ENCODE data around the gene TSPAN17.

Gene TSPAN17

DNA sequence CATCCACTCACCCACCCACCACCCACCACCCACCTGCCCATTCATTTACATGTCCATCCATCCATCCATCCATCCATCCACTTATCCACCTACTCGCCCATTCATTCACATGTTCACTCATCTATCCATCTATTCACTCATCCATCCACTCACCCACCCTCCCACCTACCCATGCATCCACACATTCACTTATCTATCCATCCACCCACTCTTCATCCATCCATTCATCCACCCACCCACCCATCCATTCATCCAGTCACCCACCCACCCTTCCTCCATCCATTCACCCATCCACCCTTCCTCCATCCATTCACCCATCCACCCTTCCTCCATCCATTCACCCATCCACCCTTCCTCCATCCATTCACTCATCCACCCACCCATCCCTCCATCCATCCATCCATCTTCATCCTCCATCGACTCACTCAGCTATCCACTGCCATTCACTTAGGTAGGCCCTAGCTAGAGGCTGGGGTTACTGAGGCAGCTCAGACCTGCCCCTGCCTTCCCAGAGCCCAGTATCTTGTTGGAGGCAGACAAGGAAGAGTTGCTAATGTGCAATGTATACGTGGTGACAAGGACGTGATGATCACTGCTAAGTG is 12.7 kb downstream of the TSPAN17 start:
- Histone ChIP-seq H3K79me2 (ENCODE audit: insufficient read depth, low read depth) (no peaks in the 10 kb centered on the region), H2AFZ (ENCODE audit: low read depth) (no peak overlapping the region), H4K20me1 (ENCODE audit: insufficient read depth) (no peaks in the 10 kb centered on the region), H3K36me3 (ENCODE audit: insufficient read depth) (no peaks in the 10 kb centered on the region), H3K4me1 (ENCODE audit: low read depth, poor library complexity, severe bottlenecking) (peaks cover 28% of the 10 kb centered on the region), H3K4me2 (no peak overlapping the region), H3K9ac (no peak overlapping the region), H3K27me3 (ENCODE audit: insufficient read depth, low read depth) (no peaks in the 10 kb centered on the region), H3K27ac (no peak overlapping the region), H3K4me3 (IDR thresholded peaks at IDR 0.05; ENCODE audit: insufficient read depth, low read depth, low read length) (no peak overlapping the region)
- TF ChIP-seq, protein P1, sequence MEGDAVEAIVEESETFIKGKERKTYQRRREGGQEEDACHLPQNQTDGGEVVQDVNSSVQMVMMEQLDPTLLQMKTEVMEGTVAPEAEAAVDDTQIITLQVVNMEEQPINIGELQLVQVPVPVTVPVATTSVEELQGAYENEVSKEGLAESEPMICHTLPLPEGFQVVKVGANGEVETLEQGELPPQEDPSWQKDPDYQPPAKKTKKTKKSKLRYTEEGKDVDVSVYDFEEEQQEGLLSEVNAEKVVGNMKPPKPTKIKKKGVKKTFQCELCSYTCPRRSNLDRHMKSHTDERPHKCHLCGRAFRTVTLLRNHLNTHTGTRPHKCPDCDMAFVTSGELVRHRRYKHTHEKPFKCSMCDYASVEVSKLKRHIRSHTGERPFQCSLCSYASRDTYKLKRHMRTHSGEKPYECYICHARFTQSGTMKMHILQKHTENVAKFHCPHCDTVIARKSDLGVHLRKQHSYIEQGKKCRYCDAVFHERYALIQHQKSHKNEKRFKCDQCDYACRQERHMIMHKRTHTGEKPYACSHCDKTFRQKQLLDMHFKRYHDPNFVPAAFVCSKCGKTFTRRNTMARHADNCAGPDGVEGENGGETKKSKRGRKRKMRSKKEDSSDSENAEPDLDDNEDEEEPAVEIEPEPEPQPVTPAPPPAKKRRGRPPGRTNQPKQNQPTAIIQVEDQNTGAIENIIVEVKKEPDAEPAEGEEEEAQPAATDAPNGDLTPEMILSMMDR (conservative IDR thresholded peaks at IDR 0.05; ENCODE audit: low read depth, low read length): no peak

DNA sequence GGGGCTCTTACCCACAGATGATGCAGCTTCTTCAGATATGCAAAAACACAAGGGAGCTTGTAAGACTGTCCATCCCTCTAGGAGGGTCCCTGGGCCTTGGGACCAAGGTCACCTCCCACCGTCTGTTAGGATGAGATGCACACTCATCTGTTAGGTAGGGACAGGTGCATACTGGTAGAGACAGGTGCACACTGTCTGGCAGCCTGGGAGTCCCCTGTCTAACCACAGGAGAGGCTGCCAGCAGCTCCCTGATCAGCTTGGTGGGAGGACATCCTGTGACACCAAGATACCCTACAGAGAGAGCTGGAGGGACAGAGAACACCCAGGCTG is 13.2 kb downstream of the TSPAN17 start:
- Histone ChIP-seq H4K20me1 (ENCODE audit: insufficient read depth) (no peaks in the 10 kb centered on the region), H2AFZ (ENCODE audit: low read depth) (no peak overlapping the region), H3K4me3 (IDR thresholded peaks at IDR 0.05; ENCODE audit: insufficient read depth, low read depth, low read length) (no peak overlapping the region), H3K27ac (no peak overlapping the region), H3K4me1 (ENCODE audit: low read depth, poor library complexity, severe bottlenecking) (peaks cover 28% of the 10 kb centered on the region), H3K4me2 (0 out of 2 replicates have a peak overlapping the region, but pooled peaks have one; percentile 6), H3K36me3 (ENCODE audit: insufficient read depth) (no peaks in the 10 kb centered on the region), H3K9ac (no peak overlapping the region), H3K79me2 (ENCODE audit: insufficient read depth, low read depth) (no peaks in the 10 kb centered on the region), H3K27me3 (ENCODE audit: insufficient read depth, low read depth) (no peaks in the 10 kb centered on the region)
- TF ChIP-seq, protein P1 (conservative IDR thresholded peaks at IDR 0.05; ENCODE audit: low read depth, low read length): no peak

DNA sequence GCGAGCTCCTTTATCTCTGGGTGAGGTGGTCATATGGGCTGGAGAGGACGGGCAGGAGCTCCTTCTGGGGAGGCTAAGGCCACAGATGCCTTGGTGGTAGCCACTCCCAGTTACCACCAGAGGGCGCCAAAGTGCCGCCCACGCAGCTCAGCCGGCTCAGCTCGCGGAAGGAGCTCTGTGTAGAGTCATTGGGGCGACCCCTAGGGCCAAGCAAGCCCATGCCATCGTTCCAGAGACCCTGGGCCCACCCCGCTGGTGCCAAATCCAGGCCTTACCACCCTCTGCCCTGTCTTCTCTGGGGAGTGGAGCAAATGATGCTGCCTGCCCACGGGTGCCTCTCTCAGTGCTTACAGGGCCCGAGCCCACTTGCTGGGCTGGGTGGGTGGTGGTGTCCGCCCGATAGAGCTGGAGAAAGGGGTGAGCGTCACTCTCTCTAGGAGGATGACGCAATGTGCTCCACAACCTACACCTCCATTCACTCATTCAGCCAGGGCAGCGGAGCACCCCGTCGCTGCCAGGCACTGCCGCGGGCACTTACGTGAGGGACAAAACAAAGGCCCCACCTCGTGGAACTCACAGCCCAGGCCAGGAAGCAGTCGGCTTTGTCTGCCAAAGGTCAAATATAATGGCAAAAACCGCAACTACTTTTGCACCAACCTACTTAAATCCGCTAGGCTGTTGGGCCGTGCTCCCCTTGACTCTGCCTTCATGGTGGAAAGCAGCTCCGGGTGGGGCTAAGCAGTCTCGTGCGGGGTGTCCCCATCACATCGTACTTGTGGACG is 13.8 kb downstream of the TSPAN17 start:
- no peaks in the 10 kb centered on the region for H3K79me2 ChIP-seq (ENCODE audit: insufficient read depth, low read depth)
- H3K4me3 ChIP-seq (IDR thresholded peaks at IDR 0.05; ENCODE audit: insufficient read depth, low read depth, low read length): no peak overlapping the region
- no peak overlapping the region for H3K9ac ChIP-seq
- TF ChIP-seq, protein P1 (conservative IDR thresholded peaks at IDR 0.05; ENCODE audit: low read depth, low read length): peak; percentile 83
- no peak overlapping the region for H3K27ac ChIP-seq
- peaks cover 28% of the 10 kb centered on the region for H3K4me1 ChIP-seq (ENCODE audit: low read depth, poor library complexity, severe bottlenecking)
- no peaks in the 10 kb centered on the region for H3K36me3 ChIP-seq (ENCODE audit: insufficient read depth)
- H2AFZ ChIP-seq (ENCODE audit: low read depth): no peak overlapping the region
- 0 out of 2 replicates have a peak overlapping the region, but pooled peaks have one; percentile 6 for H3K4me2 ChIP-seq
- H4K20me1 ChIP-seq (ENCODE audit: insufficient read depth): no peaks in the 10 kb centered on the region
- no peaks in the 10 kb centered on the region for H3K27me3 ChIP-seq (ENCODE audit: insufficient read depth, low read depth)

DNA sequence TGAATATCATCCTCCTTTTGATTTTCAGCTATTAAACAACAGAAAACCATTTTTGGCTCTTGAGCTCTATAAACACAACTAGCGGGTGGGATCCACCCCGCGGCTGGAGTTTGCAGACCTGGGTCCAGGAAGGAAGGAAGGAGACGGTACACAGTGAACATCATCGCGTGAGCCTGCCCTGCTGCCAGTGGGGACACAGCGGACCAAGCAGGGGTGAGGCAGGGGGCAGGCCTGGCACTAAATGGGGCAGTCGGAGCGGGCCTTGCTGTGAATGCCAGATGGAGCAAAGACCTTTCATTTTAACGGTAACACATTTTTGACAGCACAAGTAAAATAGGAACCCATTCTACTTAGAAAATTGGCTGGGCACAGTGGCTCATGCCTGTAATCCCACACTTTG is 14.4 kb downstream of the TSPAN17 start:
- TF ChIP-seq, protein P1 (conservative IDR thresholded peaks at IDR 0.05; ENCODE audit: low read depth, low read length): no peak
- Histone ChIP-seq H3K36me3 (ENCODE audit: insufficient read depth) (no peaks in the 10 kb centered on the region), H3K27ac (no peak overlapping the region), H3K4me2 (no peak overlapping the region), H3K79me2 (ENCODE audit: insufficient read depth, low read depth) (no peaks in the 10 kb centered on the region), H3K27me3 (ENCODE audit: insufficient read depth, low read depth) (no peaks in the 10 kb centered on the region), H2AFZ (ENCODE audit: low read depth) (no peak overlapping the region), H3K4me3 (IDR thresholded peaks at IDR 0.05; ENCODE audit: insufficient read depth, low read depth, low read length) (no peak overlapping the region), H3K9ac (no peak overlapping the region), H3K4me1 (ENCODE audit: low read depth, poor library complexity, severe bottlenecking) (peaks cover 28% of the 10 kb centered on the region), H4K20me1 (ENCODE audit: insufficient read depth) (no peaks in the 10 kb centered on the region)

Measured in KMS-11 (cell line).